Measurements from ENCODE around the gene COLEC12.
"Not testable (repeated sequence)": the region's sequence is repeated elsewhere in the genome, so short reads cannot be mapped to it uniquely, and the experiment has no call there.

COLEC12 gene

DNA sequence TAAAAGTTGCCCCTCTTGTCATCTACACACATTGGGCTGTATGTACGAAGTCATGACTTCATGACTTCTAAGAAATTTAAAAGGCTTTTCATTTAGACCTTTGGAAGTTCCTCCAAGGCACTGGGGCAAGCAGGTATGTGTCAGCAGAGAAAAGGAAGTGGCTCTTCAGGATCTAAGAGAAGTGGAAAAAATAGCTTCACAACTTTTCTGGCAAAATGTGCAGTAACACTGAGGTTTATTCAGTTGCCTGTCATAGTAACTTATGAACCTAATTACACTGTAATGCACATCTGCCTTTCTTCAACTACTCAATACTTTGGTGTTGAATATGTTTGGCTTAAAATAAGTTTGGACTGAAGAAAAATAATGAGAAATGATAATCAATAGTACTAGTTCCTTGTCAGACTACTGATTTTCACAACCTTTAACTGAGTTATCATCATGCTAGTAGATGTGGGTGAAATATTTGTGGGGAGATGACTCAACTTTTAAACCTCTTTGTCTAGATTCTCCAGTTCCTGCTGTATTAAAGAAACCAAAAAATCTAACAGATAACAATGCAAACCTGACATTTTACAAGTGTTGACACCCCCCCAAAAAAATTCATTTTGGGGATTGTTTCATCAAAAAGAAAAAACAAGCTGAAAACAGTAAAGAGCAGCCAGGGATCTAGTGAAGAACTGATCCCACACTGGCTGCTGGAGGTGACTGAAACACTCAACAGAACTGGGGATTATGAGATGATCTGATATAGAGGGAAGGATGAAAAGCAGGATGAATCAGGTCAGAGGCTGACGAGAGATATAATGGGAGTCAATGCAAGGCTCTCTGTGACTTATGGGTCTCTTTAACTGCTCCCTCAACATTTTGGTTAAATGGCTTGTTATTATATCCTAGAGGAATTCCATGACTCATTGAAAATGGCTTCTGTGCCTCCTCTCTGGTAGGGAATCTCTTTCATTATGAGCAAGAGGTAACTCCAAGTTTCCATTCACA is 84.6 kb downstream of the COLEC12 start:
- Histone ChIP-seq H3K4me3 (ENCODE audit: low read depth in 1 of 2, low read length in 2 of 2) (no peak overlapping the region), H3K9ac (ENCODE audit: low read length) (no peak overlapping the region), H3K27me3 (ENCODE audit: control insufficient read depth in 1 of 2, insufficient read depth in 2 of 2, low read length in 2 of 2) (no peaks in the 10 kb centered on the region), H3K36me3 (ENCODE audit: insufficient read depth, low read length) (no peaks in the 10 kb centered on the region), H3K27ac (ENCODE audit: low read depth, low read length) (no peak overlapping the region), H3K4me1 (ENCODE audit: insufficient read depth, low read length) (peaks cover 10% of the 10 kb centered on the region), H3K9me3 (ENCODE audit: low read length) (no peaks in the 10 kb centered on the region)

DNA sequence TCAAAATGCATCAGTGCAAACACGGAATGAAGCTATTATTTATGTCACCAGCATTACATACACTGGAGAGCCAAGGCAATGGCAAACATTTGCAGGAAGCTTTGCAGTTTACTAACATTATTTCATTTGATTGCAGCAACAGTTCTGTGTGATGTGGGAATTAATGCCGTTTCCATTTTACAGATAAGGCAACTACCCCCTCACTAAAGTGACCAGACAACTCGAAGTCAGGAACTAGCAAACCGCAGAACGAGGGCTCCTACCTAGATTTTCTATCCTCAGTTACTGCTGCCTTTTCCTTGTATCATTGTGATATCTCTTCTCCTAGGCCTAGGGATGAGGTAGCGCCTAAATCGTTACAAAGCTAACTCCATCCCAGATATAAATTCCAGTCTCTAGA is 85.5 kb downstream of the COLEC12 start:
- no peaks in the 10 kb centered on the region for H3K27me3 ChIP-seq (ENCODE audit: control insufficient read depth in 1 of 2, insufficient read depth in 2 of 2, low read length in 2 of 2)
- peaks cover 6% of the 10 kb centered on the region for H3K4me1 ChIP-seq (ENCODE audit: insufficient read depth, low read length)
- no peak overlapping the region for H3K4me3 ChIP-seq (ENCODE audit: low read depth in 1 of 2, low read length in 2 of 2)
- no peaks in the 10 kb centered on the region for H3K9me3 ChIP-seq (ENCODE audit: low read length)
- H3K9ac ChIP-seq (ENCODE audit: low read length): no peak overlapping the region
- no peaks in the 10 kb centered on the region for H3K36me3 ChIP-seq (ENCODE audit: insufficient read depth, low read length)
- H3K27ac ChIP-seq (ENCODE audit: low read depth, low read length): no peak overlapping the region

DNA sequence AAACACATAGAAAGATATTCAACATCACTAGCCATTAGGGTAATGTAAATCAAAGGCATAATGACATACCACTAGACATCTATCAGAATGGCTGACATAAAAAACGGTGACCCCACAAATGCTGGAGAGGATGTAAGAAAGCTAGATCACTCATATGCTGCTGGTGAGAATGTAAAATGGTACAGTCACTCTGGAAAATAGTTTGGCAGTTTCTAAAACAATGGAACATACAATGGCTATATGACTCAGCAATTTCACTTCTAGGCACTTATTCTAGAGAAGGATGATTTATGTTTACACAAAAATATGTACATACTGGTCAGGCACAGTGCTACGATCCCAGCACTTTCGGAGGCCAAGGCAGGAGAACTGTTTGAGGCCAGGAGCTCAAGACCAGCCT is 87.3 kb downstream of the COLEC12 start:
- H3K4me1 ChIP-seq (ENCODE audit: insufficient read depth, low read length): peaks cover 6% of the 10 kb centered on the region
- no peaks in the 10 kb centered on the region for H3K36me3 ChIP-seq (ENCODE audit: insufficient read depth, low read length)
- no peaks in the 10 kb centered on the region for H3K9me3 ChIP-seq (ENCODE audit: low read length)
- H3K9ac ChIP-seq (ENCODE audit: low read length): no peak overlapping the region
- H3K27me3 ChIP-seq (ENCODE audit: control insufficient read depth in 1 of 2, insufficient read depth in 2 of 2, low read length in 2 of 2): no peaks in the 10 kb centered on the region
- H3K27ac ChIP-seq (ENCODE audit: low read depth, low read length): no peak overlapping the region
- H3K4me3 ChIP-seq (ENCODE audit: low read depth in 1 of 2, low read length in 2 of 2): no peak overlapping the region

DNA sequence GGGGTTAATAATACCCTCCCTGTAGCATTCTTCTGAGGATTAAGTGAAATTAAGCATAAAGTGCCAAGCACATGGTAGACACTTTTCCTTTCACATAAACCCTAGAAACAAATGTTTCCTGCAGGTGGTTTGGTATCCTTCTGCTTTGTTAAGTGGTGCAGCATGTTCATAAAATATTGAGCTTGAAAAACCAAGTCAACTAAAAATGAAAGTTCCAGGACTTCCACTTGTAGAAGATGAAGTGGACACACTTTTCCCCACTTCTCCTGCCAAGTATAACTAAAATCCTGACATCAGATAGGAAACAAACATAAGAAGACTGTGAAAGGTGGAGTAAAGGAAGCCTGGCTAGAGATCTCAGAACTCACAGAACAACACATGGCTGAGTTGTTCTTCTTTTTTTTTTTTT is 90.5 kb downstream of the COLEC12 start:
- Histone ChIP-seq H3K9ac (ENCODE audit: low read length) (no peak overlapping the region), H3K4me1 (ENCODE audit: insufficient read depth, low read length) (no peaks in the 10 kb centered on the region), H3K36me3 (ENCODE audit: insufficient read depth, low read length) (no peaks in the 10 kb centered on the region), H3K4me3 (ENCODE audit: low read depth in 1 of 2, low read length in 2 of 2) (no peak overlapping the region), H3K9me3 (ENCODE audit: low read length) (no peaks in the 10 kb centered on the region), H3K27me3 (ENCODE audit: control insufficient read depth in 1 of 2, insufficient read depth in 2 of 2, low read length in 2 of 2) (no peaks in the 10 kb centered on the region), H3K27ac (ENCODE audit: low read depth, low read length) (no peak overlapping the region)

DNA sequence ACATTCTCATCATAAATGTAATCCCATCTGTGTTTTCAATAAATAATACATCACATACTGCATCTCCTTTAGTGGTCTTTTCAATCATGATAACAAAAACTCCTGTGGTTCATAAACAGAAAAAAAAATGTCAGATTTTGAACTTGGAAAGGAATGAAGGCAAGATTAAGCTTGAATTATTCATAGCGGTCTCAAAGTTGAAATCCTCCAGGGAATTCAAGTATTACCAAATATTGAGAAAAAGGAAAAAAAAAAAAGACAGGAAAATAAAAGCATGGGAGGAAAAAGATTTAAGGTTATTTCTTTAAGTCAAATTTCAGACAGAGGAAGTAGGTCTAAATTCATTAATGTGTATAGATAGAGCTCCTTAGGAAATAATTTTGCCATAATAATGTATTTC is 92.1 kb downstream of the COLEC12 start:
- Histone ChIP-seq H3K4me1 (ENCODE audit: insufficient read depth, low read length) (no peaks in the 10 kb centered on the region), H3K9me3 (ENCODE audit: low read length) (no peaks in the 10 kb centered on the region), H3K36me3 (ENCODE audit: insufficient read depth, low read length) (no peaks in the 10 kb centered on the region), H3K4me3 (ENCODE audit: low read depth in 1 of 2, low read length in 2 of 2) (no peak overlapping the region), H3K27me3 (ENCODE audit: control insufficient read depth in 1 of 2, insufficient read depth in 2 of 2, low read length in 2 of 2) (no peaks in the 10 kb centered on the region), H3K27ac (ENCODE audit: low read depth, low read length) (no peak overlapping the region), H3K9ac (ENCODE audit: low read length) (no peak overlapping the region)

DNA sequence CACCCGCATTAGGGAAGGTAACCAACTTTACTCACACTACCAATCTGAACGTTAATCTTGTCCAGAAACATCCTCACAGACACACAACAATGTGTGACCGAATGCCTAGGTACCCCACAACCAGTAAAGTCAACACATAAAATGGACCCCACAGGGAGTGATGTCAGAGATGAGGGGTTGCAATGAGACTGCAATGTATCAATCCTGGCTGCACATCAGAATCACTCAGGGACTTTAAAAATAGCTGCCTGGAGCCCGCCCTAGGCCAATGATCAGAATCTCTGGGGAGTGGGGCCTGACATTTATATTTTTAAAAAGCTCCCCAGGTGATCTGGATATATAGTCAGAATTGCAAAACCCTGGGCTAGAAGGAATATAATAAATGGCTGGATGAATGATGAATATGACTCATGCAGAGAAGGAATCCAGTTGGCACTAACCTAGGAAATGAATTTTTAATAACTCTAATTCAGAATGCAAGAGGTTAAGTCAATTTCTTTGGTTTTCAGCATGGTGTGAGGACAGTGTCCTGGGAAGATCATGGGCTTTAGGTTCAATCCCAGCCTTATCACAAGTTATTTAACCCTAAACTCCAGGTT is 92.8 kb downstream of the COLEC12 start:
- H3K4me3 ChIP-seq (ENCODE audit: low read depth in 1 of 2, low read length in 2 of 2): no peak overlapping the region
- no peaks in the 10 kb centered on the region for H3K36me3 ChIP-seq (ENCODE audit: insufficient read depth, low read length)
- no peaks in the 10 kb centered on the region for H3K9me3 ChIP-seq (ENCODE audit: low read length)
- H3K4me1 ChIP-seq (ENCODE audit: insufficient read depth, low read length): no peaks in the 10 kb centered on the region
- H3K9ac ChIP-seq (ENCODE audit: low read length): no peak overlapping the region
- H3K27ac ChIP-seq (ENCODE audit: low read depth, low read length): no peak overlapping the region
- H3K27me3 ChIP-seq (ENCODE audit: control insufficient read depth in 1 of 2, insufficient read depth in 2 of 2, low read length in 2 of 2): no peaks in the 10 kb centered on the region

DNA sequence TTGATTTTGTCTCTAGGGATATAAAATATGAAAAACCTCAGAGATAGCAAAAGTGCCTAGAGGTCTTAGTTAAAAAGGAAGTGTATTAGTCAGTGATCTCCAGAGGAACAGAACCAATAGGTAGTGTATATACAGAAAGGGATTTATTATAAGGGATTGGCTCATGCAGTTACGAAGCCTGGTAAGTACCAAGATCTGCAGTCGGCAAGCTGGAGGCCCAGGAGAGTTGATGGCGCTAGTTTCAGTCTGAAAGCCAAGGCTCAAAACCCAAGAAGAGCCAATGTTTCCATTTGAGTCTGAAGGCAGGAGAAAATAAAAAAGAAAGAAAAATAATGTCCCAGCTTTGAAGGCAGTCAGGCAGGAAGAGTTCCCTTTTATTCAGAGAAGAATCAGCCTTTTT is 93.3 kb downstream of the COLEC12 start:
- no peak overlapping the region for H3K9ac ChIP-seq (ENCODE audit: low read length)
- no peaks in the 10 kb centered on the region for H3K9me3 ChIP-seq (ENCODE audit: low read length)
- H3K4me1 ChIP-seq (ENCODE audit: insufficient read depth, low read length): no peaks in the 10 kb centered on the region
- no peak overlapping the region for H3K27ac ChIP-seq (ENCODE audit: low read depth, low read length)
- no peaks in the 10 kb centered on the region for H3K27me3 ChIP-seq (ENCODE audit: control insufficient read depth in 1 of 2, insufficient read depth in 2 of 2, low read length in 2 of 2)
- H3K4me3 ChIP-seq (ENCODE audit: low read depth in 1 of 2, low read length in 2 of 2): no peak overlapping the region
- H3K36me3 ChIP-seq (ENCODE audit: insufficient read depth, low read length): no peaks in the 10 kb centered on the region

DNA sequence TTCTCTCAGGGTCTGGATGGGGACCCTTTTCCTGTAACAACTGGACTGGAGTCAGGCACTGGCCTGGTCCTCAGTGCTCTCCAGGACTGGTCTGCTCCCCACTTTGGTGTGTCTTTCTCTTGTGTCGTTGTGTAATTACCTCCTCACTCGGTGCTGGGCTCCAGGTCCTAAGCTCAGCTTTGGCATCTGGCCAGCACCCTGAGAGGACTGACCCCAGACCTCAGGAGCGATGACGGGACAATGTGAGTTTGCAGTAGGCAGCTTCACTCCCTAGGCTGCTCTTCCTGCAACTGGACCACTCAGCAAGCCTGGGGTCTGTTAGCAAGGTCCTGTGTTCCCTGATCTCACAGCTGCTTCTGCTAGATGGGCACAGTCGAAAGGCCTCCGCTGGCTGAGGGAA is 93.8 kb downstream of the COLEC12 start:
- Histone ChIP-seq H3K27ac (ENCODE audit: low read depth, low read length) (no peak overlapping the region), H3K4me3 (ENCODE audit: low read depth in 1 of 2, low read length in 2 of 2) (no peak overlapping the region), H3K4me1 (ENCODE audit: insufficient read depth, low read length) (no peaks in the 10 kb centered on the region), H3K9me3 (ENCODE audit: low read length) (no peaks in the 10 kb centered on the region), H3K36me3 (ENCODE audit: insufficient read depth, low read length) (no peaks in the 10 kb centered on the region), H3K9ac (ENCODE audit: low read length) (no peak overlapping the region), H3K27me3 (ENCODE audit: control insufficient read depth in 1 of 2, insufficient read depth in 2 of 2, low read length in 2 of 2) (no peaks in the 10 kb centered on the region)

DNA sequence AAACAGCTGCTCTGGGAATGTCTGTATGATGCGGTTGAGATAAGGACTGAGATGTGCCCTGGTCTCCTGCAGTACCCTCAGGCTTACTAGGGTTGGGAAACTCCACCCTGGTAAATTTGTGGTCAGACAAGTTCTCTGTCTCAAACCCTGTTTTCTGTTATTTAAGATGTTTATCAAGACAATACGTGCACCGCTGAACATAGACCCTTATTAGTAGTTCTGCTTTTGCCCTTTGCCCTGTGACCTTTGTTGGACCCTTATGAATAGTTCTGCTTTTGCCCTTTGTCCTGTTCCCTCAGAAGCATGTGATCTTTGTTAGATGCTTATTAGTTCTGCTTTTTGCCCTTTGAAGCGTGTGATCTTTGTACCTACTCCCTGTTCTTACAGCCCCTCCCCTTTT is 95.5 kb downstream of the COLEC12 start:
- H3K4me3 ChIP-seq (ENCODE audit: low read depth in 1 of 2, low read length in 2 of 2); H3K9me3 ChIP-seq (ENCODE audit: low read length); H3K4me1 ChIP-seq (ENCODE audit: insufficient read depth, low read length); H3K27me3 ChIP-seq (ENCODE audit: control insufficient read depth in 1 of 2, insufficient read depth in 2 of 2, low read length in 2 of 2); H3K27ac ChIP-seq (ENCODE audit: low read depth, low read length); H3K9ac ChIP-seq (ENCODE audit: low read length); H3K36me3 ChIP-seq (ENCODE audit: insufficient read depth, low read length): not testable (repeated sequence)

DNA sequence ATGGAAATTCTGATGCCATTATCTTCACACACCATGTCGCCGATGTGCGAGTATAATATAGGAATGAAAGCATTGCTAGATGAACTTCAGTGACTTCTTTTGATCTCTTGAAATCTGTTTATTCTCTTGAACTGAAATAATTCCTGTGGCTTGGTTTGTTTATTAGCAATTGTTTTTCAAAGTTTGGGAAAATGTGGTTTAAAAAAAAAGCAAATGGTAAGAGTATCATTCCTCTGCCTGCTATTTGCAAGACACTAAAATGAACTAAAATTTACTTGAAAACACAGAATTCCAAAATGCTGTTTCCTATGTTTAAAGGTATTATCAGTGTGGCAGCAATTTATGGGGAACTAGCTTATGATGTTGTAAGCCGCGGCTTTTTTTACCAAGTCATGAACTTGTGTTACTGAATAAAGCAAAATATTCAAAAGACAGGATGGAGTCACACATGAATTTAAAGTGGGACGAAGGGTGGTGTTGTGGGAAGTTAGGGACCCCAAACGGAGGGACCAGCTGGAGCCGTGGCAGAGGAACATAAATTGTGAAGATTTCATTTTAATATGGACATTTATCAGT is 96.4 kb downstream of the COLEC12 start:
- H3K27ac ChIP-seq (ENCODE audit: low read depth, low read length): no peak overlapping the region
- no peak overlapping the region for H3K9ac ChIP-seq (ENCODE audit: low read length)
- no peaks in the 10 kb centered on the region for H3K27me3 ChIP-seq (ENCODE audit: control insufficient read depth in 1 of 2, insufficient read depth in 2 of 2, low read length in 2 of 2)
- no peaks in the 10 kb centered on the region for H3K9me3 ChIP-seq (ENCODE audit: low read length)
- H3K4me3 ChIP-seq (ENCODE audit: low read depth in 1 of 2, low read length in 2 of 2): no peak overlapping the region
- no peaks in the 10 kb centered on the region for H3K4me1 ChIP-seq (ENCODE audit: insufficient read depth, low read length)
- H3K36me3 ChIP-seq (ENCODE audit: insufficient read depth, low read length): no peaks in the 10 kb centered on the region

DNA sequence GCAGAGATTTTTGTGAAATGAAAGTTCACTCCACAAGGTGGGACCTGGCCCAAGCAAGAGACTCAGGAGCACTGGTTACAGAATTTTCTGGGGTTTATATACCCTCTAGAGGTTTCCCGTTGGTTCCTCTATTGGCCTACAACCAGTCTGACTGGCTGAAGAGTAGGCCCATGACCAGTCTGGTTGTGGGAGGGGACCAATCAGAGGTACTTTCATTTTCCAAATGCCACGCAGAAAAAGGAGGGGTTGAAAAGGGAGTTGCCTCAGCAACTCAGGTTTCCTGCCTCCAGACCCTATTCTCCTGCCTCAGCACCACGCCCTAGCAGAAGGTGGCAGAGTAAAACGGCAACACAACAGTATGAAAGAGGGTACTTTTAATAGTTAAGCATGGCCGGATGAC is 98.4 kb downstream of the COLEC12 start:
- no peaks in the 10 kb centered on the region for H3K36me3 ChIP-seq (ENCODE audit: insufficient read depth, low read length)
- no peak overlapping the region for H3K4me3 ChIP-seq (ENCODE audit: low read depth in 1 of 2, low read length in 2 of 2)
- H3K9me3 ChIP-seq (ENCODE audit: low read length): no peaks in the 10 kb centered on the region
- H3K27me3 ChIP-seq (ENCODE audit: control insufficient read depth in 1 of 2, insufficient read depth in 2 of 2, low read length in 2 of 2): no peaks in the 10 kb centered on the region
- H3K4me1 ChIP-seq (ENCODE audit: insufficient read depth, low read length): no peaks in the 10 kb centered on the region
- H3K9ac ChIP-seq (ENCODE audit: low read length): no peak overlapping the region
- H3K27ac ChIP-seq (ENCODE audit: low read depth, low read length): no peak overlapping the region

Measured in muscle layer of colon (tissue), 2 donors.